SK-N-SH treated with all-trans-retinoic acid at 6 μM for 48 hours (cell line): Measurements from ENCODE around the gene MON2.

Experiments
- ARNTL ChIP-seq: fragments of 450-650 bp; formaldehyde crosslinking; IDR thresholded peaks from 2 replicates; pipeline ENCODE4 v1.5.0; 2020; ENCODE audit warnings: low read depth, mild to moderate bottlenecking, moderate library complexity, borderline replicate concordance
- CSDC2 ChIP-seq: fragments of 250-450 bp; sonication (Bioruptor Pico); IDR thresholded peaks from 2 replicates; pipeline ENCODE4 v1.5.0; 2020; ENCODE audit warnings: mild to moderate bottlenecking, moderate library complexity
- ESRRG ChIP-seq: fragments of 250-450 bp; sonication (Bioruptor Pico); IDR thresholded peaks from 2 replicates; pipeline ENCODE4 v1.6.1; 2021; ENCODE audit warnings: mild to moderate bottlenecking
- GLIS3 ChIP-seq: fragments of 250-450 bp; sonication (Bioruptor Pico); IDR thresholded peaks from 2 replicates; pipeline ENCODE4 v1.5.0; 2020; ENCODE audit warnings: mild to moderate bottlenecking, moderate library complexity
- PPARA ChIP-seq: fragments of 250-450 bp; sonication (Bioruptor Pico); IDR thresholded peaks from 2 replicates; pipeline ENCODE4 v1.5.0; 2020; ENCODE audit warnings: mild to moderate bottlenecking, borderline replicate concordance
- TCF4 ChIP-seq: fragments of 250-450 bp; sonication (Bioruptor Pico); IDR thresholded peaks from 2 replicates; pipeline ENCODE4 v1.8.0; 2021; ENCODE audit warnings: mild to moderate bottlenecking, moderate library complexity, borderline replicate concordance
- ZFP3 ChIP-seq: fragments of 250-450 bp; sonication (Bioruptor Pico); IDR thresholded peaks from 2 replicates; pipeline ENCODE4 v1.5.0; 2020; ENCODE audit warnings: mild to moderate bottlenecking, moderate library complexity
- ZFP30 ChIP-seq: fragments of 450-650 bp; formaldehyde crosslinking; IDR thresholded peaks from 2 replicates; pipeline ENCODE4 v1.5.0; 2022; ENCODE audit warnings: mild to moderate bottlenecking, moderate library complexity
- ZNF565 ChIP-seq: fragments of 450-650 bp; formaldehyde crosslinking; conservative IDR thresholded peaks from 2 replicates; pipeline ENCODE4 v1.5.0; 2020; ENCODE audit warnings: low read depth, mild to moderate bottlenecking, moderate library complexity
- ZNF8 ChIP-seq: fragments of 450-650 bp; formaldehyde crosslinking; IDR thresholded peaks from 2 replicates; pipeline ENCODE4 v1.5.0; 2020; ENCODE audit warnings: mild to moderate bottlenecking, moderate library complexity
- TF ChIP-seq, protein P1 (sequence below): fragments of 250-450 bp; sonication (Bioruptor Pico); IDR thresholded peaks from 2 replicates; pipeline ENCODE4 v1.8.0; 2020; ENCODE audit warnings: mild to moderate bottlenecking, moderate library complexity, borderline replicate concordance
- TF ChIP-seq, protein P2 (sequence below): fragments of 250-450 bp; sonication (Bioruptor Pico); IDR thresholded peaks from 2 replicates; pipeline ENCODE4 v1.5.1; 2020; ENCODE audit warnings: low read depth, mild to moderate bottlenecking, moderate library complexity
- TF ChIP-seq, protein P3 (sequence below): fragments of 250-450 bp; sonication (Bioruptor Pico); IDR thresholded peaks from 2 replicates; pipeline ENCODE4 v1.5.0; 2020; ENCODE audit warnings: mild to moderate bottlenecking, moderate library complexity

DNA sequence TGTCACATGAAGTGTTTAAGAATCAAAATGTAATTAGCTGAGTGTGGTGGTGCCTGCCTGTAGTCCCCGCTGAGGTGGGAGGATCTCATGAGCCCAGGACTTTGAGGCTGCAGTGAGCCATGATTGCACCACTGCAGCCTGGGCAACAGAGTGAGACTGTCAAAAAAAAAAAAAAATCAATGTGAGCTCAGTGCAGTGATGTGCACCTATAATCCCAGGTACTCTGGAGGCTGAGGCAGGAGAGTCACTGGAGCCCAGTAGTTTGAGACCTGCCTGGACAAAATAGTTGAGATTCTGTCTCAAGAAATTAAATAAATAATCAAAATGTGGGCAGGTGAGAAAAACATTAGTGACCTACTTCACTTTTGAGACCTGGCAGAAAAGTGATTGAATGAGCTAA lies 140.0 kb downstream of the MON2 start:
- TF ChIP-seq, protein P1, sequence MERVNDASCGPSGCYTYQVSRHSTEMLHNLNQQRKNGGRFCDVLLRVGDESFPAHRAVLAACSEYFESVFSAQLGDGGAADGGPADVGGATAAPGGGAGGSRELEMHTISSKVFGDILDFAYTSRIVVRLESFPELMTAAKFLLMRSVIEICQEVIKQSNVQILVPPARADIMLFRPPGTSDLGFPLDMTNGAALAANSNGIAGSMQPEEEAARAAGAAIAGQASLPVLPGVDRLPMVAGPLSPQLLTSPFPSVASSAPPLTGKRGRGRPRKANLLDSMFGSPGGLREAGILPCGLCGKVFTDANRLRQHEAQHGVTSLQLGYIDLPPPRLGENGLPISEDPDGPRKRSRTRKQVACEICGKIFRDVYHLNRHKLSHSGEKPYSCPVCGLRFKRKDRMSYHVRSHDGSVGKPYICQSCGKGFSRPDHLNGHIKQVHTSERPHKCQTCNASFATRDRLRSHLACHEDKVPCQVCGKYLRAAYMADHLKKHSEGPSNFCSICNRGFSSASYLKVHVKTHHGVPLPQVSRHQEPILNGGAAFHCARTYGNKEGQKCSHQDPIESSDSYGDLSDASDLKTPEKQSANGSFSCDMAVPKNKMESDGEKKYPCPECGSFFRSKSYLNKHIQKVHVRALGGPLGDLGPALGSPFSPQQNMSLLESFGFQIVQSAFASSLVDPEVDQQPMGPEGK (CRISPR knock-in tag) = no peak
- no peak for TF ChIP-seq ZNF8 (CRISPR knock-in tag)
- no peak for TF ChIP-seq ZNF565 (CRISPR knock-in tag)
- TF ChIP-seq, protein P2, sequence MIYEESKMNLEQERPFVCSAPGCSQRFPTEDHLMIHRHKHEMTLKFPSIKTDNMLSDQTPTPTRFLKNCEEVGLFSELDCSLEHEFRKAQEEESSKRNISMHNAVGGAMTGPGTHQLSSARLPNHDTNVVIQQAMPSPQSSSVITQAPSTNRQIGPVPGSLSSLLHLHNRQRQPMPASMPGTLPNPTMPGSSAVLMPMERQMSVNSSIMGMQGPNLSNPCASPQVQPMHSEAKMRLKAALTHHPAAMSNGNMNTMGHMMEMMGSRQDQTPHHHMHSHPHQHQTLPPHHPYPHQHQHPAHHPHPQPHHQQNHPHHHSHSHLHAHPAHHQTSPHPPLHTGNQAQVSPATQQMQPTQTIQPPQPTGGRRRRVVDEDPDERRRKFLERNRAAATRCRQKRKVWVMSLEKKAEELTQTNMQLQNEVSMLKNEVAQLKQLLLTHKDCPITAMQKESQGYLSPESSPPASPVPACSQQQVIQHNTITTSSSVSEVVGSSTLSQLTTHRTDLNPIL = no peak
- TF ChIP-seq, protein P3, sequence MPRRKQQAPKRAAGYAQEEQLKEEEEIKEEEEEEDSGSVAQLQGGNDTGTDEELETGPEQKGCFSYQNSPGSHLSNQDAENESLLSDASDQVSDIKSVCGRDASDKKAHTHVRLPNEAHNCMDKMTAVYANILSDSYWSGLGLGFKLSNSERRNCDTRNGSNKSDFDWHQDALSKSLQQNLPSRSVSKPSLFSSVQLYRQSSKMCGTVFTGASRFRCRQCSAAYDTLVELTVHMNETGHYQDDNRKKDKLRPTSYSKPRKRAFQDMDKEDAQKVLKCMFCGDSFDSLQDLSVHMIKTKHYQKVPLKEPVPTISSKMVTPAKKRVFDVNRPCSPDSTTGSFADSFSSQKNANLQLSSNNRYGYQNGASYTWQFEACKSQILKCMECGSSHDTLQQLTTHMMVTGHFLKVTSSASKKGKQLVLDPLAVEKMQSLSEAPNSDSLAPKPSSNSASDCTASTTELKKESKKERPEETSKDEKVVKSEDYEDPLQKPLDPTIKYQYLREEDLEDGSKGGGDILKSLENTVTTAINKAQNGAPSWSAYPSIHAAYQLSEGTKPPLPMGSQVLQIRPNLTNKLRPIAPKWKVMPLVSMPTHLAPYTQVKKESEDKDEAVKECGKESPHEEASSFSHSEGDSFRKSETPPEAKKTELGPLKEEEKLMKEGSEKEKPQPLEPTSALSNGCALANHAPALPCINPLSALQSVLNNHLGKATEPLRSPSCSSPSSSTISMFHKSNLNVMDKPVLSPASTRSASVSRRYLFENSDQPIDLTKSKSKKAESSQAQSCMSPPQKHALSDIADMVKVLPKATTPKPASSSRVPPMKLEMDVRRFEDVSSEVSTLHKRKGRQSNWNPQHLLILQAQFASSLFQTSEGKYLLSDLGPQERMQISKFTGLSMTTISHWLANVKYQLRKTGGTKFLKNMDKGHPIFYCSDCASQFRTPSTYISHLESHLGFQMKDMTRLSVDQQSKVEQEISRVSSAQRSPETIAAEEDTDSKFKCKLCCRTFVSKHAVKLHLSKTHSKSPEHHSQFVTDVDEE (CRISPR knock-in tag) = no peak
- TF ChIP-seq PPARA = no peak
- no peak for TF ChIP-seq ZFP3
- no peak for TF ChIP-seq GLIS3 (CRISPR knock-in tag)
- no peak for TF ChIP-seq TCF4 (CRISPR knock-in tag)
- TF ChIP-seq CSDC2 (CRISPR knock-in tag) = no peak
- no peak for TF ChIP-seq ZFP30
- no peak for TF ChIP-seq ARNTL (CRISPR knock-in tag)
- TF ChIP-seq ESRRG (CRISPR knock-in tag) = no peak
